Endothelial cell of umbilical vein (primary cell): Measurements from ENCODE around the gene AGAP2. TPM values are rescaled to one million over a fixed set of nuclear protein-coding genes. Genes with fewer than 3 reads are reported as not detected.

Source experiments
- BruUV-seq: library from RNA; stranded (reverse); fragments of 400-500 nt; replicated peaks from 2 replicates; lab custom pipeline; 2021; lab: Mats Ljungman, UMichigan
- CTCF ChIA-PET: fragments of 300-600, 350-600 bp; sonication (Branson Sonifier 250); formaldehyde crosslinking; loops from one replicate; lab custom pipeline; 2021; ENCODE audit warnings: antibody characterized with exemption, inconsistent platforms; lab: Charles Lee
- POLR2A ChIA-PET: fragments of 300-600, 350-600 bp; sonication (Branson Sonifier 250); formaldehyde crosslinking; loops from one replicate; lab custom pipeline; 2021; ENCODE audit warnings: antibody characterized with exemption, inconsistent platforms; lab: Charles Lee
- DNase-seq: peaks from one replicate; pipeline ENCODE4 v3.0.0-alpha.2; 2011; ENCODE audit warnings: low read depth, low spot score
- FAIRE-seq: peaks from 2 replicates; lab custom pipeline; 2011; peaks lifted over from hg19 to GRCh38; lab: Jason Lieb, UNC
- H2AFZ ChIP-seq: 2 replicates; pipeline ENCODE4 v1.6.0; 2012; ENCODE audit warnings: low read depth, low read length, control low read depth, inconsistent platforms
- H3K27ac ChIP-seq: 2 replicates; pipeline ENCODE4 v1.5.1; 2011; ENCODE audit warnings: low read depth, mild to moderate bottlenecking, control low read depth, low read length, moderate library complexity; ENCODE audit not compliant: insufficient read depth
- H3K27me3 ChIP-seq, 2 experiments: 2 replicates each; pipeline versions ENCODE4 v1.6.0 to v1.6.1; 2011; ENCODE audit warnings: low read length in 2 of 2, mixed read lengths in 1 of 2; ENCODE audit not compliant: control insufficient read depth in 2 of 2, insufficient read depth in 2 of 2
- H3K36me3 ChIP-seq, 2 experiments: 2 replicates in 1 of 2; 3 replicates in 1 of 2; pipeline ENCODE4 v1.5.1; 2011; ENCODE audit warnings: low read length in 2 of 2, mild to moderate bottlenecking in 1 of 2, moderate library complexity in 1 of 2; ENCODE audit not compliant: control insufficient read depth in 2 of 2, insufficient read depth in 2 of 2; ENCODE audit errors: extremely low read depth in 1 of 2
- H3K4me1 ChIP-seq: 3 replicates; pipeline ENCODE4 v1.5.1; 2011; ENCODE audit warnings: mild to moderate bottlenecking, low read length; ENCODE audit not compliant: control insufficient read depth, insufficient read depth; ENCODE audit errors: extremely low read depth
- H3K4me2 ChIP-seq: 2 replicates; pipeline ENCODE4 v1.6.1; 2011; ENCODE audit warnings: low read length, control low read depth, mixed read lengths; ENCODE audit not compliant: insufficient read depth
- H3K4me3 ChIP-seq, 3 experiments: fragments of 200-600 bp in 1 of 3; sonication (generic), shearing (Covaris generic) in 1 of 3; replicated peaks in 1 of 3; 2 replicates each; pipeline ENCODE4 v1.5.1; 2011 to 2016; ENCODE audit warnings: control low read depth in 3 of 3, low read length in 3 of 3, mild to moderate bottlenecking in 2 of 3, inconsistent platforms in 1 of 3, low read depth in 1 of 3, moderate library complexity in 1 of 3; ENCODE audit not compliant: insufficient read depth in 1 of 3
- H3K79me2 ChIP-seq: 2 replicates; pipeline ENCODE4 v1.6.0; 2012; ENCODE audit warnings: low read length, inconsistent platforms; ENCODE audit not compliant: control insufficient read depth, insufficient read depth
- H3K9ac ChIP-seq: replicated peaks from 2 replicates; pipeline ENCODE3; 2011; ENCODE audit warnings: low read length, control low read depth; ENCODE audit not compliant: insufficient read depth; ENCODE audit errors: extremely low read depth
- H3K9me1 ChIP-seq: replicated peaks from 3 replicates; pipeline ENCODE4 v1.6.0; 2011; ENCODE audit warnings: mild to moderate bottlenecking, low read length; ENCODE audit not compliant: control insufficient read depth, insufficient read depth; ENCODE audit errors: extremely low read depth
- H3K9me3 ChIP-seq: replicated peaks from 2 replicates; pipeline ENCODE4 v1.5.1; 2012; ENCODE audit warnings: low read length, inconsistent platforms; ENCODE audit not compliant: control insufficient read depth, insufficient read depth
- H4K20me1 ChIP-seq: replicated peaks from 2 replicates; pipeline ENCODE3; 2011; ENCODE audit warnings: mild to moderate bottlenecking, low read length; ENCODE audit not compliant: control insufficient read depth, insufficient read depth; ENCODE audit errors: extremely low read depth
- EZH2 ChIP-seq: IDR thresholded peaks from 2 replicates; pipeline ENCODE4 v1.6.1; 2012; ENCODE audit warnings: borderline replicate concordance, low read depth, mild to moderate bottlenecking, moderate library complexity, low read length, inconsistent platforms; ENCODE audit not compliant: severe bottlenecking
- FOS ChIP-seq: IDR thresholded peaks from 2 replicates; pipeline ENCODE4 v1.6.1; 2011; ENCODE audit warnings: mild to moderate bottlenecking, low read length, moderate library complexity, borderline replicate concordance; ENCODE audit not compliant: insufficient read depth
- GATA2 ChIP-seq: IDR thresholded peaks from 2 replicates; pipeline ENCODE4 v1.7.0; 2011; ENCODE audit warnings: low read depth, mild to moderate bottlenecking, moderate library complexity, mixed read lengths, low read length; ENCODE audit not compliant: insufficient read length, insufficient read depth
- JUN ChIP-seq: IDR thresholded peaks from 2 replicates; pipeline ENCODE4 v1.6.1; 2011; ENCODE audit warnings: borderline replicate concordance, low read depth; ENCODE audit not compliant: insufficient read length, insufficient read depth
- MYC ChIP-seq: IDR thresholded peaks from one replicate; pipeline ENCODE4 v1.6.1; 2011; ENCODE audit warnings: mild to moderate bottlenecking, low read depth, low read length
- POLR2A ChIP-seq: IDR thresholded peaks from 2 replicates; pipeline ENCODE4 v1.6.1; 2012; ENCODE audit warnings: low read depth, mild to moderate bottlenecking, control low read depth, low read length
- POLR2AphosphoS5 ChIP-seq: IDR thresholded peaks from 2 replicates; pipeline ENCODE4 v1.6.1; 2012; ENCODE audit warnings: low read depth, mild to moderate bottlenecking, control low read depth, low read length, moderate library complexity; ENCODE audit not compliant: insufficient read depth
- dilution Hi-C: fragments of 300-500 bp; cut with MboI; formaldehyde crosslinking; loops from one replicate; pipeline ENCODE4 v1.15.0; 2019; ENCODE audit warnings: low sequenced_read_pairs; ENCODE audit not compliant: extremely low pct_ligation_motif_present
- intact Hi-C: fragments of 100-400 bp; cut with micrococcal nuclease; formaldehyde crosslinking; loops from one replicate; pipeline ENCODE4 v1.10.0; 2022
- polyA plus RNA-seq, 4 experiments: library from polyadenylated mRNA; depleted of rRNA in 3 of 4; stranded (reverse) in 3 of 4; unstranded in 1 of 4; fragments of >200 nt; gene quantifications; 2 replicates each; pipeline versions ENCODE4 v1.2.1 to v1.2.3, GENCODE V29; 2011 to 2012; ENCODE audit warnings: missing spikeins in 1 of 4
- total RNA-seq: library from RNA; stranded (reverse); gene quantifications from 2 replicates; pipeline ENCODE4 v1.2.3, GENCODE V29; 2021
- TF ChIP-seq, protein P1 (sequence below), 2 donors: IDR thresholded peaks; 1 replicate in 1 of 2; 2 replicates in 1 of 2; pipeline ENCODE4 v1.5.1; 2011; ENCODE audit warnings: low read length in 2 of 2, mild to moderate bottlenecking in 2 of 2, moderate library complexity in 2 of 2, control low read depth in 1 of 2, inconsistent platforms in 1 of 2, low read depth in 1 of 2; ENCODE audit not compliant: insufficient read depth in 1 of 2; ENCODE audit errors: extremely low read depth in 1 of 2
- TF ChIP-seq, protein P2 (sequence below): IDR thresholded peaks from 2 replicates; pipeline ENCODE4 v1.6.1; 2011; ENCODE audit not compliant: insufficient read depth, insufficient read length

AGAP2 gene
- total and polyA plus RNA-seq, 2 donors (not counting 3 experiments of a cell fraction or from before 2014, with no cell fraction given): 0.04 to 0.24 TPM

DNA sequence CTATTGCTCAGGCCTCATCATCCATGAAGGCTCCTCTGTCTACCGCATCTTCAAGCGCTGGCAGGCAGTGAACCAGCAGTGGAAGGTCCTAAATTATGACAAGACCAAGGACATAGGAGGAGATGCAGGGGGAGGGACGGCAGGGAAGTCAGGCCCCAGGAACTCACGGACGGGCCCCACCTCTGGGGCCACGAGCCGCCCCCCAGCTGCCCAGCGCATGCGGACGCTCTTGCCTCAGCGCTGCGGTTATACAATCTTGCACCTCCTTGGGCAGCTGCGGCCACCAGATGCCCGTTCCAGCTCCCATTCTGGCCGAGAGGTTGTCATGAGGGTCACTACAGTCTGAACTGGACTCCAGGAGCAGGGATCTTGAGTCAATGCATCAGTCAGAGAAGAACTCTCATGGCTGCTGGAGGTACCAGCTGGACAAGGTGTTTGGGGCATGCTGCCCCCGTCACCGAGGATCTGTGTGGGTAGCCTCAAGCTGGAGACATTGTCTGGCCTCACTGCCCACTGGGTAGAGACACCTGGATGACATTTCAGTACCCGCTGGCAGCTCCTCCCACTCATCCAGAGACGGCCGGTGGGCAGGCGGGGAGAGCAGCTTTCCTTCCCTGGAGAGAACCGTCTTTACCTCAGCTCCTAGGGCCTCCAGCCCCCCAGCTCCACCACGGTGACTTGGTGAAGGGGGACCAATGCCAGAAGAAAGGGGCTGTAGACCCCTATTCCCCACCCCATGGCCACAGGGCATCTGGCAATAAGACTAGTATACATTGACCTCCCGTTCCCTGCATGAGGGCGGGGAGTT, 20.2 kb upstream of the AGAP2 start:
- Histone ChIP-seq H3K9me1 (no peaks in the 10 kb centered on the region), H3K9ac (no peak overlapping the region), H3K4me3 (no peak overlapping the region), H3K9me3 (no peaks in the 10 kb centered on the region), H3K4me2 (no peak overlapping the region), H3K27me3 (peaks cover 29 to 30% of the 10 kb centered on the region in 2 experiments), H3K4me1 (peaks cover 4% of the 10 kb centered on the region), H2AFZ (no peak overlapping the region), H3K79me2 (no peaks in the 10 kb centered on the region), H4K20me1 (no peaks in the 10 kb centered on the region), H3K36me3 (no peaks in the 10 kb centered on the region), H3K27ac (no peak overlapping the region)
- FAIRE-seq (no peak), DNase-seq (no peak)
- CTCF ChIA-PET: interaction anchor here (1.2 to 2.8 kb wide), 2 partner anchors 14 to 56 kb away, joined by 3 to 12 read pairs; partner anchors contain the start of gene TSPAN31
- POLR2A ChIA-PET: no interaction called here
- intact Hi-C loops: no loop called here
- BruUV-seq: no TSS peak
- dilution Hi-C loops: no loop called here
- no peak for TF ChIP-seq JUN
- TF ChIP-seq, protein P1, sequence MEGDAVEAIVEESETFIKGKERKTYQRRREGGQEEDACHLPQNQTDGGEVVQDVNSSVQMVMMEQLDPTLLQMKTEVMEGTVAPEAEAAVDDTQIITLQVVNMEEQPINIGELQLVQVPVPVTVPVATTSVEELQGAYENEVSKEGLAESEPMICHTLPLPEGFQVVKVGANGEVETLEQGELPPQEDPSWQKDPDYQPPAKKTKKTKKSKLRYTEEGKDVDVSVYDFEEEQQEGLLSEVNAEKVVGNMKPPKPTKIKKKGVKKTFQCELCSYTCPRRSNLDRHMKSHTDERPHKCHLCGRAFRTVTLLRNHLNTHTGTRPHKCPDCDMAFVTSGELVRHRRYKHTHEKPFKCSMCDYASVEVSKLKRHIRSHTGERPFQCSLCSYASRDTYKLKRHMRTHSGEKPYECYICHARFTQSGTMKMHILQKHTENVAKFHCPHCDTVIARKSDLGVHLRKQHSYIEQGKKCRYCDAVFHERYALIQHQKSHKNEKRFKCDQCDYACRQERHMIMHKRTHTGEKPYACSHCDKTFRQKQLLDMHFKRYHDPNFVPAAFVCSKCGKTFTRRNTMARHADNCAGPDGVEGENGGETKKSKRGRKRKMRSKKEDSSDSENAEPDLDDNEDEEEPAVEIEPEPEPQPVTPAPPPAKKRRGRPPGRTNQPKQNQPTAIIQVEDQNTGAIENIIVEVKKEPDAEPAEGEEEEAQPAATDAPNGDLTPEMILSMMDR (IDR thresholded peaks at IDR 0.05; ENCODE audit: extremely low read depth in 1 of 2, insufficient read depth in 1 of 2, low read depth in 1 of 2, low read length in 2 of 2): no peak
- TF ChIP-seq, protein P2, sequence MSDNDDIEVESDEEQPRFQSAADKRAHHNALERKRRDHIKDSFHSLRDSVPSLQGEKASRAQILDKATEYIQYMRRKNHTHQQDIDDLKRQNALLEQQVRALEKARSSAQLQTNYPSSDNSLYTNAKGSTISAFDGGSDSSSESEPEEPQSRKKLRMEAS: no peak
- no peak for TF ChIP-seq GATA2
- TF ChIP-seq POLR2A: no peak
- no peak for TF ChIP-seq MYC
- TF ChIP-seq FOS: no peak
- no peak for TF ChIP-seq POLR2AphosphoS5
- TF ChIP-seq EZH2: no peak
